Measurements from ENCODE around the gene PLA2G3.

DNA sequence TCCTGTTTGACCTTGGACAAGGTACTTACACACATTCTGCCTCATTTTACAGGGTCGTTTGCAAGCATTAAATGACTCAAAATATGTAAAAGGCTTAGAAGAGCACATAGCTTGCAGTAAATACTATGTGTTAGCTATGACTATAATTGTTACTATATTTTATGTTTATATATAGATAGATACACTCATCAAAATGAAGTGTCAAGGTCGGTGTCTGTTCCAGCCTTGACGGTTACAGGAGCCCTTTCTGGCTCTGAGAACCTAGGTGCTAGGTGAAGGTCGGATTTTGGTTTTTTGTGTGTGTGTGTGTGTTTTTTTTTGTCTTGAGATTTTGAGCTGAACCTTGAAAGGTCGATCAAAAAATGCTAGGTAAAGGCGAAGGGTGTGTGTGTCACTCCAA is 47.3 kb upstream of the PLA2G3 start:
- TF ChIP-seq, protein P1, sequence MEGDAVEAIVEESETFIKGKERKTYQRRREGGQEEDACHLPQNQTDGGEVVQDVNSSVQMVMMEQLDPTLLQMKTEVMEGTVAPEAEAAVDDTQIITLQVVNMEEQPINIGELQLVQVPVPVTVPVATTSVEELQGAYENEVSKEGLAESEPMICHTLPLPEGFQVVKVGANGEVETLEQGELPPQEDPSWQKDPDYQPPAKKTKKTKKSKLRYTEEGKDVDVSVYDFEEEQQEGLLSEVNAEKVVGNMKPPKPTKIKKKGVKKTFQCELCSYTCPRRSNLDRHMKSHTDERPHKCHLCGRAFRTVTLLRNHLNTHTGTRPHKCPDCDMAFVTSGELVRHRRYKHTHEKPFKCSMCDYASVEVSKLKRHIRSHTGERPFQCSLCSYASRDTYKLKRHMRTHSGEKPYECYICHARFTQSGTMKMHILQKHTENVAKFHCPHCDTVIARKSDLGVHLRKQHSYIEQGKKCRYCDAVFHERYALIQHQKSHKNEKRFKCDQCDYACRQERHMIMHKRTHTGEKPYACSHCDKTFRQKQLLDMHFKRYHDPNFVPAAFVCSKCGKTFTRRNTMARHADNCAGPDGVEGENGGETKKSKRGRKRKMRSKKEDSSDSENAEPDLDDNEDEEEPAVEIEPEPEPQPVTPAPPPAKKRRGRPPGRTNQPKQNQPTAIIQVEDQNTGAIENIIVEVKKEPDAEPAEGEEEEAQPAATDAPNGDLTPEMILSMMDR (conservative IDR thresholded peaks at IDR 0.05; ENCODE audit: low read depth, low read length), result no peak
- TF ChIP-seq EZH2 (IDR thresholded peaks at IDR 0.05; ENCODE audit: borderline replicate concordance, low read depth, low read length, poor library complexity, severe bottlenecking), result no peak
